ENCODE results near the gene MUC20. TPM values are rescaled to one million over a fixed set of nuclear protein-coding genes. Genes with fewer than 3 reads are reported as not detected.
"Not testable (repeated sequence)": the region's sequence is repeated elsewhere in the genome, so short reads cannot be mapped to it uniquely, and the experiment has no call there.

Gene MUC20
- total RNA-seq, 1 donor from 2014 or later, result 5.3 TPM

DNA sequence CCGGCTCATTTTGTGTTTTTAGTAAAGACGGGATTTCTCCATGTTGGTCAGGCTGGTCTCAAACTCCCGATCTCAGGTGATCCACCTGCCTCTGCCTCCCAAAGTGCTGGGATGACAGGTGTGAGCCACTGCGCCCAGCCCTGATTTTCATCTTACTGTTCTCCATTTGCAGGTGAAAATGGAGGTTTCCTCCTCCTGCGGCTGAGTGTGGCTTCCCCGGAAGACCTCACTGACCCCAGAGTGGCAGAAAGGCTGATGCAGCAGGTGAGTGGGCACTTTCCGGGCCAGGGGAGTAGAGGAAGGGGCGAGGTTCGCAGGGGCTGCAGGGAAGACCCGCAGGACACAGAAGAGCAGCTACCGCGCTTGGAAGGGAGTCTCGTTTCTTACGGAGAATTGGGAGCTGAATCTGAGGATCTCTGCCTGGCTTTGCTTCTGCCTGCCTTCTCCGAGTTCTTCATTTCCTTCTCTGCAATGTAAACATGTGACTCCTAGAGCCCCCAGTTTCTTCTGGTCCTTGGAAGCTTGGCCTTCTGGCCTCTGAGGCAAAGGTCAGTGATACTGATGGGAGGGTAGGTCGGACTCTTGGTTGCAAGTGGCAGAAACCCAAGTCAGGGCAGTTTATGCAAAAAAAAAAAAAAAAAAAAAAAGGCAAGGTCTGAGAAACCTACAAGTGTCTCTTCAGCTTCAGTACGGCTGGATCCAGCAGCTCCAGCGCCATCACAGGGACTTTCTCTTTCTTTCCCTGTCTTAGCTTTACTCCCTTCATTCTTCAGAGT lies 8.9 kb downstream of the MUC20 start:
- intact Hi-C loops (cut with micrococcal nuclease), result loop anchor here (1.0 kb wide), 1 partner anchor 15 kb away; no protein-coding TSS in a partner anchor

DNA sequence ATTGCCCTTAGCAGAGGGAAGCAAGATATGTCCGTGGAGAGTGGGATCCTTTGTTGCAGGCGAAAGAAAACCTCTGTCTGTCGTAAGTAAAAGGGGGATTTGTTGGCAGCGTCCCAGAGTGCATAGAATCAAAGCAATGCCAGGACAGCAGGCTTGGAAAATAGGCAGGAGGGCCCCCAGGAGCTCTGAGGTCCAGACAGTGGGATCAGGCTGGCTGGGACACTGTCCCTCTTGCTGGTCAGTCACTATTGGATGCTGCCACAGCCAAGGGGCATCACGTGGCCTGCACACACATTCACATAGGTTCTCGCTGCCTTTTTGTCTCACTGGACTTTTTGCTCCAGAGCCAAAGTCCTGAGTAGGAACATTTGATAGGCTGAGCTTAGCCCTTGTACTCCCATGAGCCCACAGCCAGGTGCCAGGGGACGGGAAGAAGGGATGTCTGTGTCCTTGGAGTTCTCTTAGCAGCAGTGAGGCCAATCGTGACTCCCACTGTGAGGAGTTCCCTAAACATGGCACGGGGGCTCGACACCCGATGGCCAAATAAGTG lies 10.7 kb downstream of the MUC20 start:
- intact Hi-C loops (cut with micrococcal nuclease), result no loop called here

DNA sequence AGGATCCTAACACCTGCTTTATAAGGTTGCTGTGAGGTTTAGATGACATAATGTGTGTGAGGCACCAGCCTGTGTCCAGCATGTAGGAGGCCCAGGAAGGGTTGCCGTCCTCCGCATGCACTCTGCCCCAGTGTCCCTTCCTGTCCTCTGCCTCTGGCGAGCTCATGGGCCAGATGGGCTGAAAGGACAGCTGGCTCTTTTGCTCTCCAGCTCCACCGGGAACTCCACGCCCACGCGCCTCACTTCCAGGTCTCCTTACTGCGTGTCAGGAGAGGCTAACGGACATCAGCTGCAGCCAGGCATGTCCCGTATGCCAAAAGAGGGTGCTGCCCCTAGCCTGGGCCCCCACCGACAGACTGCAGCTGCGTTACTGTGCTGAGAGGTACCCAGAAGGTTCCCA lies 12.2 kb downstream of the MUC20 start:
- intact Hi-C loops (cut with micrococcal nuclease), result no loop called here

DNA sequence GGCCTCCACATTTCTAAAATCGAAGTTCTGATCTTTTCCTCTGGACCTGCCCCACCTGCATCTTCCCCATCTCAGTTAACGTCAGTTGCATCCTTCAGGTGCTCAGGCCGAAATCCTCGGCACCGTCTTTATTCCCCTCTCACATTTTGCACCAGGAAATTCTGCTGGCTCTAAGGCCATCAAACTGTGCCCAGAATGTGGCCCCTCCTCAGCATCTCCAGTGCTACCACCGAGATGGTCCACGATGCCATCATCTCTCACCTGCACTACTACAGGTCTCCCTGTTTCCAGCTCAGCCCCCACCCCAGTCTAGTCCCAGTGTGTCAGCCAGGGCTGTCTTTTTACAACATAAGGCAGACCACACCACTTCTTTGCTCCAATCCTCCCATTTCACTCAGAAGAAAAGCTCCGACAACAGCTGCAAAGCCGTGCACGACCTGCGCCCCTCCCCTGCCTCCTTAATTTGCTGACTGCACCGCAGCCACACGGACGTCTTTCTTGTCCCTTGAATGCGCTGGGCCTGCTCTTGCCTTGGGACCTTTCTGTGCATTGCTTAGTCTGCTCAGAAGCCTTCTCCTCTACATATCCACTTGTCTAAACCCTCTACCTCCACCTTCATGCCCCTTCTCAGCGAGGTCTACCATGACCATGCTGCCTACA lies 14.4 kb downstream of the MUC20 start:
- intact Hi-C loops (cut with micrococcal nuclease), result no loop called here

DNA sequence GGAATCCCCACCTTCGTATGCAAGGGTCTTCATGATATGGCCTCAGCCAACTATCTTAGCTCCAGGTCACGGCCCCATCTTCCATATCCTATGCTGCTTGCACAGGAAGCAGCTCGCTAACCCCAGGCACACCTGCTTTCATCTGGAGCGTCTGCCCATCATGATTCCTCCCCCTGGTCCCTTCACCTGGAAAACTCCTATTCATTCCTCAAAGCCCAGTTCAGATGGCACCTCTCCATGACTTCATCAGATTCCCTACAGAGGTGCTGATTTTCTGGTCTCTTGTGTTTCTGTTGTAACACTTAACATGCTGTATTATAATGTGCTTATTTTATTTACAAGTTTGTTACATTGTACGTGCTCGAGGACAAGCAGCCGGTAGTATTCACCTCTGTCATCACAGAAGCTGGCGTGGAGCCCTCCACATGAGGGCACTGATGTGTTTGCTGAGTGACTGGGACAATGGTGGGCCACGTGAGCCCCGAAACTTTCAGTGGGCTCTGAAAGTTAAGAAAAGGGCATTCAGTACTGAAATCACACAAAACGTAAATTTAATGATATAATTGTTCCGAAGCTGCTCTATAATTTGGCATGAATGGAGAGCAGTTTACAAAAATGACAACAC lies 16.2 kb downstream of the MUC20 start:
- intact Hi-C loops (cut with micrococcal nuclease), result no loop called here

DNA sequence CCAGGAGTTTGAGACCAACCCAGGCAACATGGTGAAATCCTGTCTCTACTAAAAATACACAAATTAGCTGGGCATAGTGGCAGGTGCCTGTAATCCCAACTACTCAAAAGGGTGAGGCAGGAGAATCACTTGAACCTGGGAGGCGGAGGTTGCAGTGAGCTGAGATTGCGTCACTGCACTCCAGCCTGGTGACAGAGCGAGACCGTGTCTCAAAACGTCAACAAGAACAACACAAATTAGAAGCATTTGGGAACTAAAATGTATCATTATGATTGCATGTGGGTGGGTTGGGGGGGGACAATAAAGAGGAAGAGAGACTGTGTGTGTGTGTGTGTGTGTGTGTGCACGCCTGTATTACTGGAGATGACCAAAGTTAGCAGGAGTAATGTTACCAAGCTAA lies 17.0 kb downstream of the MUC20 start:
- intact Hi-C loops (cut with micrococcal nuclease), result not testable (repeated sequence)

DNA sequence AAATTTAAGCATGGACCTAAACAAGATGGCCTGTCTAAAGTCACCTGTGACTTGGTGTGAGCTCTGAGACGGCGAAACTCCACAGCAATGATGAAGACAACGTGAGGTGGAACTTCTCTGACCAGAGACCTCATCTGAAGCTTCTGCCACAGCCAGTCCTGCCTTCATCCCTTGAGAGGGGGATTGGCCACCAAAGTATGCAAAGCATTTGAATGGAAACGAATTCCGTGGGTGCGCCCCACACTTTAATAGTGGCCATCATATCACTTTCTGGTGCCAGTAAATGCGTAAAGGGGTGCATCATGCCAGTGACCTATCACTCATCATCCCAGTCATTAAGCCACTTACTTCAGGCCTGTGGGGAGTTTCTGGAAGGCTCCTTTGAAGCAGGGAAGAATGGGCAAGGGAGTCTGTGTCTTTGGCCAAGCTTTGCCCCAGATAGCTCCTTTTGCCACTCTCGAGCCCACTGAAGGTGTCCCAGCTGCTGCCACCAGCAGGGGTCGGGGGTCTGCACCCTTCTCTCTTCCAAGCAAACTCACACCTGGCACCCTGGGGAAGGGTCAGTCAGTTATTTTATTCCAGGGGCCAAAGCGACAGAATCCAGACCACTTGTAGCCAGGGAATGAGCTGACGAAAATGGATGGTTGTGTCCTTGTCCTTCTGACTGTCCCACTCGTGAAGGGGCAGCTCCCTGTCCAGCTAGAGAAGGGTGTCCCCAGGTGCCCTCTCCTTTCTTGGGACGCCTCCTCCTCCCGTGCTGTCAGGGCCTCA lies 17.7 kb downstream of the MUC20 start:
- intact Hi-C loops (cut with micrococcal nuclease), result no loop called here

DNA sequence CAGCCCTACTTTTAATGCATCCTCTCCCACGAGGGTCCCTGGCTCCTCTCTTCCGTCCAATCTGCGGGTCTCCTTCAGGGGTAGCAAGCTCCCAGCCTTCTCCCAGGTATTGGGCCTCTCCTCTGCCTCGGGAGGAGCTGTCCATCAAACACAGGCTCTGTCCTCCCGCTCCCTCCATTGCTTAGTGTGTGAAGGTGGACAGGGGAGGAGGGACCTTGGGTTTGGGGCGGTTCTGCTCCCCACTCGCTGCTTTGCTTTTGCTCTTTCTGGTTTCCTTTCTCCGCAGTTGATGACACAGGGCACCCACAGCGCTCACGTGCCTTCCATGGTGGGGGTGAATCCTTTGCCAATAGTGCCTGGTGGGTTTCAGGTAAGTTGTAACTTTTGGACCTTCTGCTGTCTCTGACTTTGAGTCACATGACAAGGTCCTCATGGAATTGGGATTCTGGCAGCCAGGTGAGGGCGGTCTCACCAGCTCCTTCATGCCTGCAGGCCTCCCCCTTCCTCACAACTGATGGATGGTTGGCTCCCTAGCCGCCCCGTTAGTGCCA lies 18.9 kb downstream of the MUC20 start:
- intact Hi-C loops (cut with micrococcal nuclease), result loop anchor here (10.0 kb wide), 3 partner anchors 115 to 455 kb away; no protein-coding TSS in a partner anchor

DNA sequence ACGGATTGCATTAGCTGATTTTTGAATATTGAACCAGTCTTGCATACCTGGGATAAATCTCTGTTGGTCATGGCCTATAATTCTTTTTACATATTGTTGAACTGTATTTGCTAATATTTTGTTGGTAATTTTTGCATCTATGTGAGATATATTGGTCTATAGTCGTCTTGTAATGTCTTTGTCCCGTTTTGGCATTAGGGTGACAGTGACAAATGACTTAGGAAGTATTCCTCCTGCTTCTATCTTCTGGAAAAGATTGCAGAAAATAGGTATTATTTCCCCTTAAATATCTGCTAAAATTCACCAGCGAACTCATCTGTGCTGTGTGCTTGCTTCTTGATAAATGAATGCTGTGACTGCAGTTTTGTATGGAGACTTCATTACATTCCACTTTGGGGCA lies 23.7 kb downstream of the MUC20 start:
- intact Hi-C loops (cut with micrococcal nuclease), result loop anchor here (1.0 to 10.0 kb wide), 4 partner anchors 14 to 450 kb away; no protein-coding TSS in a partner anchor

DNA sequence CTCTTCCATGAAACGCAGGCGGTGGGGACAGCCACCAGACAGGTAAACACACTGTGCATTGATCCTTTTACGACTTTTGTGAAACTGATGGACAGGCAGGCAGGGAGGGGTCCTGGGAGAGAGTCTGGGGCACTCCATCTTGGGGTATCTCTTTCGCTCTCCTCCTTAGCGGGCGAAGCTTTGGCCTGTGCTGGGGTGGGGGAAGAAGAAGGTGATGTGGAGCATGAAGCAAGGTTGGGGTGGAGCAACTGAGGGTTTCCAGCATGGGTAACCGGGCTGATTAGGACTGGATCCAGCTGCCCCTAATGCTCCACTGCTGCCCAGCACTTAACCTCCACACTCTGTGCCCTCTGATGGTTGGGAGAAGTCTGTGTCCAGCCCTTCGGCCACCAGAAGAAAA lies 25.6 kb downstream of the MUC20 start:
- intact Hi-C loops (cut with micrococcal nuclease), result loop anchor here (5.0 to 10.0 kb wide), 4 partner anchors 108 to 448 kb away; partner anchors contain the start of gene TNK2

DNA sequence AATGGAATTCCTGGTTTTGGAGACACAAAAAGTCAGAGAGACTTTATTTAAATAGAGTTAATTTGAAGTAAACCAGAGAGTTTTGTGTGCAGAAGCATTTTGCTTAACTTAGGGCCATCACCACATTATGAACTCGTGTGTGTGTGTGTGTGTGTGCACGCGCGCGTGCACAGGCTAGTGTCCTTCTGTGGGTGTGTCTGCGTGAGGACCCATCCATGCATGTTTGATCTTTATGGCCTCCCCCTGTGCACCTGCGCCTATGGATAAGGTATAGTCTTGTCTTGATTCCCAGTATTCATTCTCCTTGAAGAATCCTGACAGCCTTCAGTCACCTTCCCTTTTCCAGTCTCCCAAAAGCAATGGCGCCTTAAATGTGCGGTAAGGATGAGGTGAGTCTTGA lies 26.0 kb downstream of the MUC20 start:
- intact Hi-C loops (cut with micrococcal nuclease), result loop anchor here (5.0 to 10.0 kb wide), 4 partner anchors 108 to 448 kb away; partner anchors contain the start of gene TNK2

DNA sequence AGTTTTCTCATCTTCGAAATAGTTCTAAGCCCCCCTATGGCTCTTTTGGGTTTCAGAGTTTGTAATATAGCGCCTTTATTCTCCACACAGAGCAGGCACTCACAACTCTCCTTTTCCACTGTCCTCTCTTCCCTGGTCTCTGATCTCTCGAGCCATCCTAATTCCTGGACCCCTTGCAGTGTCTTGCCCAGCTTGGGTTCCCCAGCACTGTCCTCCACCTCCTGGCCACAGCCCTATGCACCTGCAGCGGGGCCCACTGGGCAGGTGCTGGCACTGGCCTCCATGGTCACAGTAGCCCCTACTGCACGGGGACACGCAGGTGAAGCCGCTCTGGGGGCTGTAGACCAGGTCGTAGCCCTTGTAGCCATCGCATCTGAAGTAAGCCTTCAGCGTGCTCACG lies 27.9 kb downstream of the MUC20 start:
- intact Hi-C loops (cut with micrococcal nuclease), result loop anchor here (5.0 to 10.0 kb wide), 4 partner anchors 106 to 446 kb away; partner anchors contain the start of gene TNK2

DNA sequence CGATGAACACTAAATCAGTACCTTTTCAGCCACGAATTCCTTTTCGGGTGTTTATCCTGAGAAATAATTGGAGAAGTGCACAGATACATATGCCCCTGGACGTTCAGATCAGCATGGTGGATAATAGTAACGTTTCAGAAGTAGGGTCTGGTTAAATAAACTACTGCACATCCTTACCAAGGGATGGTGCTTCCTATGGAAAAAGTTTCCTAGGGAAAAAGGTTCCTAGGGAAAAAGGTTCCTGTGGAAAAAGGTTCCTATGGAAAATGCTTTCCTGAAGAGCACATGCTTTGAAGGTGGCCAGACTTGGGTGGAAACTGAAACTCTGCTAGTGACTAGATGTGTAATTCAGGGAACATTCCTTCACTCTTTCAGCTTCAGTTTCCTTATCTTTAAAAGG lies 28.3 kb downstream of the MUC20 start:
- intact Hi-C loops (cut with micrococcal nuclease), result loop anchor here (5.0 to 10.0 kb wide), 4 partner anchors 106 to 446 kb away; partner anchors contain the start of gene TNK2

DNA sequence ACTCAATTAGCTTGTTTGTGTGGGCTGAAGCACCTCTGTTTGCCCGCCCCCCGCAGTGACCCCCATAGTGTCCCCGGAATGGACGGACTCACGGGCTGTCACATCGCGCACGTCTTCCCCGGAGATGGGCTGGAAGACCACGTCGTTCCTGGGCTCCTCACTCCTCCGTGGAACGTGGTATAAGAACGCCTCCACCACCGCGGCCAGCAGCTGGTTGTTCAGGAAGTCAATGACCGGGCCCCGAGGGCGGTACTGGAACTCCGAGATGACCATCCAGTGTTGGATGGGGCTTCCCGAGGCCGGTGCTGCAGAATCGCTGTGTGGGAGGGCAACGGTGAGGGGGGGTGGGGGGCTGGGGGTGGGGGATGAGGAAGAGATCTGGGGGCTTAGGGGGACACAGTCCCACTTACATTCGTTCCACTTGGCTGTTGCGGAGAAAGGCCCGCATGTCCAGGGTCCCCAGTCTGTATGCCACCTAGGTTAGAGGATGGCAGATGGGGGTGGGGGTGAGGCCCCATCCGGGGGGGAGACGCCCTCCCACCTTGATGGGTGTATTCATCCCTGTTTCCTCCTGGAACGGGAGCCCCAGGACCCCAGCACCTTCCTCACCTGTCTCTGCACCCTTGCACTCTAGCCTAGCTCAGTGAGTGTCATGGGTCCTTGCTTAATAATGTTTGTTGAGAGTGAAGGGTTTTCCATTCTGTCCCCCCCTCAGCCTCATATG lies 30.2 kb downstream of the MUC20 start:
- intact Hi-C loops (cut with micrococcal nuclease), result no loop called here

DNA sequence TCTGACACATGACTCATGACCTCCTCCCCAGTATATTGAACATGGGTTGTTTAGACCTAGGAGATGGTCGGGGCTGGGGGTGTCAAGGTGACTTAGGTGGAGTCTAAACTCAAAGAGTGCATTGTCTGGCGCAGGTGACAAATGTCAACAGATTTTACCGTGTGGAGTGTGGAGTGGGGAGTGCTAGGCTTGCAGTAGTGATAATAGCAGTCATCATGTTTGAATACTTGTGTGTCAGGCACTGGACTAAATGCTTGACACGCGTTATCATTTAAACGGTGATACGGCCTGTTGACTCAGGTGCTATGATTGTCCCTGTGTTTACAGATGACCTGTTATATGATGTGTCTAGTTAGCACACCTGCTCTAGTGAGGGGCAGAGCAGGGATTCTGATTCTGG lies 30.8 kb downstream of the MUC20 start:
- intact Hi-C loops (cut with micrococcal nuclease), result no loop called here

DNA sequence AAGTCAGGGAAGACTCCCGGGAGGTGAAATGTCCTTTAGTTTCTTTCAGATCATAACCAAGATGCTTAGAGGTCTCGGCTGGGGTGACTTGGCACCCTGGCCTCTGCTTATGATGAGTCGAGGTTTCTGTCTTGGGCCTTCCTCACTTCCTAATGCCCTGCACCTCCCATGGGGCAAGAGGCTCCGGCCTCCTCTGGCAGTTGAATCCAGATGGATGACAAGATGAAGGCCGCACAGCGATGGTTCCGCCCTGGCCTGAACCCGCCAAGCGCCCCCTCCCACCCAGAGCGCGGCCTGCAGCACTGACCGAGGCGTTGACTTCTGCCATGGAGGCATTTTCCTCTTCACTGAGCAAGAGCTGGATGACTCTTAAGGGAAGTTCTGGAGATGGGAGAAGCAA lies 31.3 kb downstream of the MUC20 start:
- intact Hi-C loops (cut with micrococcal nuclease), result no loop called here

DNA sequence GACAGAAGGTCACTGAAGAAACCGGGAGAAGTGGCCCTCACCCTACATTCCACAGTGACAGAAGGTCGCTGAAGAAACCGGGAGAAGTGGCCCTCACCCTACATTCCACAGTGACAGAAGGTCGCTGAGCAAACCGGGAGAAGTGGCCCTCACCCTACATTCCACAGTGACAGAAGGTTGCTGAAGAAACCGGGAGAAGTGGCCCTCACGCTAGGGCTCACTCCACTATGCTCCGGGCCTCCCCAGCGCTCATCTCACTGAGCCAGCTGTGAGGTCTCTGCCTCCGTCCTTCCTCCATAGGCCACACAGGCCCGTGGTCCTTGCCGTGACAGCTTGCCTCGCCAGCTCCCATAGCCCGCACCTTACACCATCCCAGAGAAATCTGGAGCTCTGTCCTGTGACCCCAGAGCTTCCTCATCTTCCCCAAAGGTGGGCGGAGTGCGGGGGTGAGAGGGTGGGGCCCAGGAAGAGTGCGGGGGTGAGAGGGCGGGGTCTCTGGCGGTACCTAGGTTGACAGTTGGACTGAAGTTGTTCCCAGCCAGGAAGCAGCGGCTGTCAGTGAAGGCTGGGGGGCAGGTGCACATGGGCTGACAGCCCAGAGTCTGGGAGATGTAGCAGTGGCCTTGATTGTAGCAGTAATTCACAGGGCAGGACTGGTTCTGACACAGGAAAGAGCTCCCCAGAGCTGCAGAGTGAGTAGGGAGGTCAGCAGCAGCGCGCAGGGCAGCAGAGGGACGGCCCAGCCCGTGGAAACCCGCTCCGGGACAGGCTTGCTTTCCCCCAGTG lies 32.0 kb downstream of the MUC20 start:
- intact Hi-C loops (cut with micrococcal nuclease), result no loop called here

DNA sequence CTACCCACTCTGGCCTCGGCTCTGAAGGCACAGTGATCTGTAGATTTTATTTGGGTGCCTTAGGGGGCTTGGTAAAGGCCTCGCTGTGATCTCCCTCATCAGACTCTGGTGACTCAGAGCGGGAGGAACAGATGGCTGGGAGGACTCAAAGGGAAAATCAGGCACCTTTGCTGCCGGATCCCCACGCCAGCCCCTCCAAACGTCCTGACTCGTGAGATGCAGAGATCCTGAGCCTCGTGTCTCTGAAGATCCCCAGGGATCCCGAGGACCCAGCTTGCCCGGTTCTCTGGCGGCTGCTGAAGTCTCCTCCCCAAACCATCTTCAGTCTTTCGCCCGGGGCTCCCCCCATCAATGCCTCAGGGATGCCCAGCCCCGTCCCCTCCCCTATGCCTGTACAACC lies 32.8 kb downstream of the MUC20 start:
- intact Hi-C loops (cut with micrococcal nuclease), result no loop called here

DNA sequence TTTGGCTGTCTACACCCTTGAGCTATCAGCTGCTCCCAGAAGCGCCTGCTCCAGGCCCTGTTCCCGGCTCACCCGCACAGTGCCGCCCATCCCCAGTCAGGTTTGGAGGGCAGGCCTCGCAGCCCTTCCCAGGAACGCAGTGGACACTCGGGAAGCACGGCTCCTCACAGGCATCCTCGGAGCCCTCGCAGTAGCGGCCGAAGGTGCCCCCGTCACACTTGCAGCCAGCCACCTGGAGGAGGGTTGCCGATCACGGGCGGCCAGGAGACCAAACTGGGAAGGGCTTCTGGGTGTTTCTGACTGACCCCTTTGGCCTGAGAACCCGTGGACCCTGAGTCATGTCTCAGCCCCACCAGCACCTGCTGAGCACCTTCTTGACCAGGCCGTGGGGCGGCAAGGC lies 33.4 kb downstream of the MUC20 start:
- intact Hi-C loops (cut with micrococcal nuclease), result no loop called here
